ENCODE measurements around the gene UBE4A.

The UBE4A gene

DNA sequence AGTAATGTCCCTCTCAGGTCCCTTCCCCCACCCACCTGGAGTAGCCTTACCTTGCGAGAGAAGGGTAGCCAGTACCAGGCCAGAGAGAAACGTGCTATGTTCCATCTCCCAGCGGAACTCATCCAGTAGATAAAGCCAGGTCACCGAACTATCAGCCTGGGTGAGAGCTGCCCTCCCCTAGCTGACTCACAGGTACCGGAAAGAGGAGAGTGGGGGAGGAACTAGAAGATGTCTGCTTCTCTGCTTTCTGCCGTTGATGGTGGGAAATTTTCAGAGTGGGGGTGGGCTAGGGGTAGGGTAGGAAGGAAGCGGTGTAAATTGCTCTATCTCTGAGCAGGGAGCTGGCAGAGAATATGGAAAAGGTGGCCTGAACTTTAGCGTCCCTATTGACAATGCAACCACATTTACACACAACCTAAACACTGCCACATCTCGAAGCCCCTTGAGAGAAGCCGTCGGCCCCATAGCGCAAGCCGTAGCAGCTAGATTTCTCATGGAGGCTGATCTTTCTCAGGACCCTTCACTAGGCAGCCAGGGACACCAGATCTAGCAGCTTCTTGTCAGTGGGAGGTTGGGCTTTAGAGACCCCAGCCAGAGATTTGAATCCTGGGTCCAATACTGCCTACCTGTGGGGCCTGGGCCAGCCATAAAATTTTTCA, 16.8 kb upstream of the UBE4A start, which contains the start of gene CD3D:
Gene CD3D (minus strand): TSS at position 203 of the 659 bp plus-strand sequence. CDS start 98 bp downstream, at position 105.
- DNase-seq = no peak

DNA sequence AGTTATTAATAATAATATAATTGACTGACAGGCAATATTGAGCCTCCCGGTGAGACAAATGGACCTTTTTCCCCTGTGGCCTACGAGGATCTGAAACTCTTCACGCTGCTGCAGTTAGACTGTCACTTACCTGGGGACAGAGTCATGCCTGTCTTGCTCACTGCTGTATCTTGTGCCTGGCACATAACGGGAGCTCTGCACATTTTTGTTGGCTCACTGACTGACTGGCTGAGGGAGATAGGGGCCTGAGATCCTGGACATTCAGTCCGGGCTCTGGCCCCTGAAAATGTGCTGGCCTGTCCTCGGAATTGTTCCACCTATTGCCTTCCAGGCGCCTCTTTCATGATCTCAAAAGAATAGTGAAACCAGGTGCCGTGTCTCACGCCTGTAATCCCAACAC, 16.2 kb upstream of the UBE4A start:
- no peak for DNase-seq

GRCh38 chr11:118343981-118344515, 15.4 kb upstream of the UBE4A start, which contains the start of gene CD3G:
Gene CD3G, plus strand, starts transcription at chr11:118344344. Its CDS starts 80 bp downstream, at chr11:118344424.
- DNase-seq = no peak

- DNase-seq = no peak
Measured at GRCh38 chr11:118349475-118349874, 9.9 kb upstream of the UBE4A start.

GRCh38 chr11:118353084-118353710, 6.2 kb upstream of the UBE4A start:
- DNase-seq = no peak

DNA sequence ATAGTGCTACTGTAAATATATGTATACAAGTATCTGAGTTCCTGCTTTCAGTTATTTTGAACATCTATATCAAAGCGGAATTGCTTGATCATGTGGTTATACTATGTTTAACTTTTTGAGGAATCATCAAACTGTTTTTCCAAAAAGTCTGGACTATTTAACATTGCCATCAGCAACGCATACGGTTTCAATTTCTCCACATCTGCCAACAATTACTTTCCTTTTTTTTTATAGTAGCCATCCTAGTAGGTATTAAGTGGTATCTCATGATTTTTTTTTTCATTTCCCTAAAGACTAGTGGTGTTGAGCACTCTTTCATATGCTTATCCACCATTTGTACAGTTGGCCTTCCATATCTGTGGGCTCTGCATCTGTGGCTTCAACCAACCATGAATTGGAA, 1.3 kb upstream of the UBE4A start:
- no peak for DNase-seq

GRCh38 chr11:118364956-118365615, 5.7 kb downstream of the UBE4A start:
- DNase-seq = no peak

DNA sequence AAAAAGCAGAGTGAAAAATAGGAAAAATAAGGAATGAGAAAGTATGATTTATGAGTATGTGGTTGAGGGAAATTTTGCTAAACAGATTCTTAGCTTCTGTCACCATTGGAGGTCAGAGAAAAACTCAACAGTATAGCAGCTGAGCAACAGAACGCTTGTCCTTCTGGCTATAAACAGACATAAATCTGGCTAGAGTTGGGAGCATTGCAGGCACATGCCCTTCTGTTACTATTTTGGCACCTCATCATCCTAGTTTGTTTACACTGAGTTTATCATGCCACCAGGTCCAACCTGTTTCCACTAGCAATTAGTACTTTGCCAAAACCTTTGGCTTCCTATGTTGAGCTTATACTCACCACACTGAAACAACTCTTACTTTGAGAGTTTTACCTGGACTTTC, 6.9 kb downstream of the UBE4A start:
- DNase-seq = no peak

DNA sequence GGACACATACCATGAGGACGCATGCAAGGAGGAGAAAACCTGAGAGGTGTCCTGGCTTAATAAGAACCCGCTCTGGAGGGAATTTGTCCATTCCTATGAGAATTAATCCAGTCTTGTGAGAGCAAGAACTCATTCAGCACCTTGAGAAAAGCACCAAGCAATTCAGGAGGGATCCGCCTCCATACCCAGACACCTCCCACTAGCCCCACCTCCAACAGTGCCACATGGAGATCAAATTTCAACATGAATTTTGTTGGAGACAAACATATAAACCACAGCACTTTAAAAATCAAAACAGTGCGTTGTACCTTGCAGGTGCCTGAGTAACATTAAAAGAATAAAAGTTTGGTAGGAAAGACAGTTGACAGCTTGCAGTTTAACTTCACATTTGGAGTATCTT, 11.4 kb downstream of the UBE4A start:
- no peak for DNase-seq

DNA sequence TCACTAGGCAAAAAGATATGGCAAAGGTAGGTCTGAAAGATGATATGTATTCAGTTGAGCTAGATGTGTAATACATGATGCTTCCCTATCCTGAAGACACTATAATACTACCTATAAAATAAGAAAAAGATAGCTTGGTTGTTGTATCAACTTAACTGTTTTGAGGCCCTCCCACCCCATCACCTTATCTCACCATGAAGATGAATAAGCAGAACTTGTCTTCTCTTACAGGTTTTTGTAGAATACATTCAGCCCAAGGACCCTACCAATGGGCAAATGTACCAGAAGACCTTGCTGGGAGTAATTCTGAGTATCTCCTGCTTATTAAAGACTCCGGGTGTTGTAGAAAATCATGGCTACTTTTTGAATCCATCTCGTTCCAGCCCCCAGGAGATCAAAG, 13.9 kb downstream of the UBE4A start:
- DNase-seq = no peak

GRCh38 chr11:118373871-118374270, 14.5 kb downstream of the UBE4A start:
- DNase-seq = no peak

- DNase-seq = no peak
Measured at GRCh38 chr11:118374729-118375128, 15.3 kb downstream of the UBE4A start.

- DNase-seq = no peak
Measured at GRCh38 chr11:118375978-118376377, 16.6 kb downstream of the UBE4A start.

- DNase-seq = no peak
Measured at GRCh38 chr11:118379497-118379896, 20.1 kb downstream of the UBE4A start.

DNA sequence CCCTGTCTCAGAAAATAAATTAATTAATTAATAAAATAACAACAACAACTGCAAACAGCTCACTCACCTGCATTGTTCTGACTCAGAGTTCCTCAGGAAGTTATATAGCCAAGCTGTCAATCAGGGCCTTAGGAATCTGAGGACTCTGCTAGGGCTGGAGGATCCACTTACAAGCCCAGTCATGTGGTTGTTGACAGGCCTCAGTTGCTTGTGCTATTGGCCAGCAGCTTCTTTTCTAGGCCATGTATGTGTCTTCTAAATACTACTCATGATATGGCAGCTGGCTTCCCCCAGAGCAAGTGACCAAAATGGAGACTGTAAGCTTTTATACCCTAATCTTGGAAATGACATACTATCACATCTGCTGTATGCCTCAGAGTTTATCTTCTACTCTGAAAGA, 21.2 kb downstream of the UBE4A start:
- no peak for DNase-seq

GRCh38 chr11:118382954-118383353, 23.6 kb downstream of the UBE4A start:
- DNase-seq = no peak

- DNase-seq = no peak
Measured at GRCh38 chr11:118383657-118384056, 24.3 kb downstream of the UBE4A start.

DNA sequence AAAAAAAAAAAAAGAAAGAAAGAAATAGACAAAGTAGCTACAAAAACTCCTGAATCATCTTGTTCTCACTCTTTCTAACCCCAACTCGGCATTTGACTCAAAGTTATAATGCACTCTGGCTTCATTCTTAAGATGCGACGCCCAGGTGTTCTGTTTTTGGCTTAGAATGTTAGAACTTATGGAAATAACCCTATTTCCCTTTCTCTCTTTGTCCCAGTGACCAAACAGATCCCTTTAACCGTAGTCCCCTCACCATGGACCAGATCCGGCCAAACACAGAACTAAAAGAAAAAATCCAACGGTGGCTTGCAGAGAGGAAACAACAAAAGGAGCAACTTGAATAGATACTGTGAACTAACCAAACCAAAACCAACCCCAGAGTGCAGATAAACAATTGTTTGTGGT, 36.7 kb downstream of the UBE4A start:
- no peak for DNase-seq

DNA sequence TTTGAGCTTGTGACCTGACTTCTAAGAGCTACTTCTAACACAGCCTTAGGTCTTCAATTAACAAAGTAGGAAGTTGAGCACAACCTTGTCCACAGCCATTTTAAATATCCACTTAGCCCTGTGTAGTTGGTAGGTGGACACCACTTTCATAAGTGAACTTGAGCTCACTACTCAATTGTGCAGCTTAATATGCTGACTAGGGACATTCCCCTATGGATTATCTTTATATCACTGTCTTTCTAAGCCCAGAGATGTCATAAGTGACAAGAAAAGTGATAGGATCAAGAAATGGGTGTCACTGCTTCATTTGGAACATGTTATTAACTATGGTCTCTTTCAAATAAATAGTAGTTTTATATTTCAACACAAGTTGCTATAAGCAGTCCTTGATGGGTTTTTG, 38.0 kb downstream of the UBE4A start:
- no peak for DNase-seq

- no peak for DNase-seq
Measured at GRCh38 chr11:118398791-118399559, 39.6 kb downstream of the UBE4A start.

GRCh38 chr11:118401151-118401879, 41.9 kb downstream of the UBE4A start, which contains the start of gene ATP5MG:
Gene ATP5MG, plus strand, starts transcription at chr11:118401606. Its CDS starts 60 bp downstream, at chr11:118401666.
- peak; percentile 86 for DNase-seq

DNA sequence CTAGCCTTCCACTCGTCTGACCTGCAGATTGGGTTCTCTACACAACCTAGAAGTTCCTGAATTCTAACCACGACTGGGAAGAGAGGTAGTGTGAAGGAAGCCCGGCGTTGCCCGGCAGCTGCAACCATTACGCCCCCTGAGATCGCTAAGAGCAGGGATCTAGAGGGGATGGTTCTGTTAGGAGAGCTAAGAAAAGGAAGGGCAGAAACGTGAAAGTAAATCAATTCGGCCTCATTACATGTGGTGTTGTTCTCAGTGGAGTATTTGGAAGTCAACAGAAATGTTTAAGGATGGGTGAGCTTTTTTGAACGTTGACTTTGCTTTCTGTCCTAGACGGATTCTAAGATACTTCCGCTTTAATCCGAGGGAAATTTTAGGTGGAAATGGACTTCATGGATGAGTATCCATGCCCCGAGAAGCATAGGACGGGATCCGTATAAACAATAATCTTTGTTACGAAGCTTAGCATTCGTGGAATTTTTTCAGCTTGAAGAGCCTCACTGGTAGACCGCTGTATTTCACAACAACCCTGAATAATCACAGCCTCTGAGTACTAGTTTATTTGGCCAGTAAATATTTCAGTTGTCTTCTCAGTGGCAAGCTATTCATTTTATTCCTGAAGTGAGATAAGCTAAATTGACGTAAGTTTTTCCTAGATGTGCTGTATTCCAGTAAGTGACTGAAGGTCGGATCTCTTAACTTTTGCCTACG, 42.6 kb downstream of the UBE4A start:
- DNase-seq = no peak

All from DMS79 (cell line).